Ureter (tissue), 1 donor: ENCODE data around the gene P4HB. TPM values are rescaled to one million over a fixed set of nuclear protein-coding genes. Genes with fewer than 3 reads are reported as not detected.
A peak's percentile ranks its signal among the peaks of the same experiment; 100 is the strongest.

ENCODE experiments used
- DNase-seq: peaks from one replicate; pipeline ENCODE4 v3.0.0-alpha.2; 2020; ENCODE audit warnings: low spot score
- total RNA-seq: library from RNA; stranded (reverse); gene quantifications from one replicate; pipeline ENCODE4 v1.2.4, GENCODE V29; 2023
- donor health status: DM: yes; HTN: yes; CAD: no.

Gene P4HB
- total RNA-seq, 1 donor from 2014 or later: 665 TPM

GRCh38 chr17:81831563-81831956 lies 28.8 kb downstream of the P4HB start:
- DNase-seq: no peak

- no peak for DNase-seq
Measured at GRCh38 chr17:81829858-81830257, 30.5 kb downstream of the P4HB start.

GRCh38 chr17:81828656-81829055 lies 31.7 kb downstream of the P4HB start:
- no peak for DNase-seq

DNA sequence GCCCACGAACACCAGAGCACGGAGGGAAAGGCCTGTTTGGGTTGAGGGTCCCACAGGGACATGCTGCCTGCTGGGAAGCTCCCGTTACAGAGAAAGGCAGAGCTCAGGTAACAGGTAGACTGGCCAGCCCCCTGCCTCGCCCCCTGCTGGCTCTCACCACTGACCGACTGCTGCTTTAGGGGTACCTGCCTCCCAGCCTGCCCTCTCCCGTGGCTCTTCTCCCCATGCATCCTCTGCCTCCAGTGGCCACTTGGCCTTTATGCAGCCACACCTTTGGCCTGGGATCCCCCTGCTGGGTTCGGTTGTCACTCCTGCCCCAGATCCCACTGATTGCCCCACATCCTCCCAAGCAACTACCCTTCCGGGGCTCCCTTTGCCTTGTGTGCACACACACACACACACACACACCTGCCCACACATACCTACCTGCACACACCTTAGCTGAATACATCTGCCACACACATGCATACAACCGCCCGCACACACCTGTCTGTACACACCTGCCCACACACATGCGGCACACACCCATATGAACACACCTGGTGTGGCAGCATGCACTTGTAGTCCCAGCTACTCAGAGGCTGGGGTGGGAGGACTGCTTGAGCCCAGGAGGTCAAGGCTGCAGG lies 34.4 kb downstream of the P4HB start:
- no peak for DNase-seq

- no peak for DNase-seq
Measured at GRCh38 chr17:81824595-81824994, 35.7 kb downstream of the P4HB start.

GRCh38 chr17:81823820-81824550 lies 36.4 kb downstream of the P4HB start:
- no peak for DNase-seq

GRCh38 chr17:81822996-81823819 lies 37.1 kb downstream of the P4HB start:
- DNase-seq: no peak

- no peak for DNase-seq
Measured at GRCh38 chr17:81822312-81822637, 38.1 kb downstream of the P4HB start.

DNA sequence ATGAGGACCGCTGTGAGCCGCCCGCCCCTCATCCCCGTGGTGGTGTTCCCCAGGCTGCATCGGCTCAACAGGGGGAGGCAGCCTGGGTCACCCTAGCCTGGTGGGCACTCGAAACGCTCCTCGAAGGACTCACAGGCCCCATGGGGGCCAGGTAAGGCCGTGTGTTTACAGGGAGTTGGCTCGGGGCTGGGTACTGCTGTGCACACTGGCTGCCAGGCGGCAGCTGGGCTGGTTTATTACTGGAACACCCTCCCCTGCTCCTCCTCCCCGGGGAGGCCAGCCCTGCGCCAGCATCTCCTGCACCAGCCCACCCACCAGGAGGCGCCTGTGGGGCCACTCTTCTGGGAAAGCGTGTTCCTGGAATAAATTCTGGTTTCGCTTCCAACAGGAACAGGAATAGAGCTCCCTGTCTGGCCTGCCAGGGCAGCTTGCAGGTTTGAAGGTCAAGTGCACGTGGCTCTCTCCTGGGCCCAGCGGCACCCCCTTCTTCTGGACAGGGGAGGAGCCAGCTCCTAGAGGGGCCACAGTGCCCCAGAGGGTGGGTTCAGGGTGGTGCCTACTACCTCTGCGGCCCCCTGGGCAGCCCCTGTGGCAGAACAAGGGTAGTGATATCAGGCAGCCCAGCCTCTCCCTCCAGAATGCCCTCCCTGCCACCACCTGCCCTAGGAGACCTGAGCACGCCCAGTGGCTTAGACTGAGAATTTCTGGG lies 38.6 kb downstream of the P4HB start:
- DNase-seq: peak; percentile 87

GRCh38 chr17:81821147-81821546 lies 39.2 kb downstream of the P4HB start:
- no peak for DNase-seq

DNA sequence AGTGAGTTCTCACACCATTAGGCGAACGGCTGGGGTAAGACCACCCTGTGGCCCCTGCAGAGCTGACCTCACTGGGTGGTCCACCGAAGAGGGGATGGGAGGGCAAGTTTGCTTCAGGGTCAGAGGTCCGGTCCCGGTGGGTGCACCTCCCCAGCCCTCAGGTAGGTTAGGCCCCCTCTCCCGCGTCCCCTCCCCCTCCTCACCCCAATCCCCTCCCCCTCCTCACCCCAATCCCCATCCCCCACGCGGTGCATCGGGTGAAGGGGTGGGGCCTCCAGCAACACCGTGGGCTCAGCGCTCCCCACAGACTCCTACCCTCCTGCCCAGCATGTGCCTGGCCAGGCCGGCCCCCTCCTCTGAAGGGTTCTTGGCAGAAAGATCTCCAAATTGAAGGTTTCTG lies 40.6 kb downstream of the P4HB start:
- no peak for DNase-seq

DNA sequence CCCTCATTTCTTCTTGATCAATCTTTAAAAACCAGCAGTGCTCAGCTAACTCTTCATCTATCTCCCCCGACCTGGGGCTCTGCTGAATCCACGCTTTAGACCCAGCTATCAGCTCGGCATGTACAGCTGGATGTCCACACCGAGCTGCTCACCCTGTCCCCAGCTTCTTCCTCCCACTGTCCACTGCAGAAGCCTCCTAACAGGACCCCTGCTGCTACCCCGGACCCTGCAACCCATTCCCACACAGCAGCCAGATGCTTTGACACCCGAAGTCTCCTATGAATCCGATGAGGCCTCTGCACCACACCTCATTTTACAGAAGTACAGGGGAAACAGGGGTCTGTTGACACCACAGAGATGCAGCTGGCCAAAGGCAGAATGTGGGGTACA lies 42.6 kb downstream of the P4HB start:
- DNase-seq: no peak

DNA sequence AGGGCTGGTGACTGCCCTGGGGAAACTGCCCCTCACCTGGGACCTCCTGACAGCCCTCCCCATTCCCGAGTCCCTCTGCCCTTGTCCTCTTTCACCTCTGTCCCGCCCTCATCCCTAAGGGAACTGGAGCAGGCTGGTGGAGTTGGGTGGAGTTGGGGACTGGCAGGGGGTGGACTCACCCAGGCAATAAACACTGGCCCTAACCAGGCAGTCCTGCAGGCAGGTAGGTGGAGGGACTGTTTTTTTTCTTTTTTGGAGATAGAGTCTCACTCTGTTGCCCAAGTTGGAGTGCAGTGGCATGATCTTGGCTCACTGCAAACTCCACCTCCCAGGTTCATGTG lies 44.7 kb downstream of the P4HB start:
- no peak for DNase-seq

DNA sequence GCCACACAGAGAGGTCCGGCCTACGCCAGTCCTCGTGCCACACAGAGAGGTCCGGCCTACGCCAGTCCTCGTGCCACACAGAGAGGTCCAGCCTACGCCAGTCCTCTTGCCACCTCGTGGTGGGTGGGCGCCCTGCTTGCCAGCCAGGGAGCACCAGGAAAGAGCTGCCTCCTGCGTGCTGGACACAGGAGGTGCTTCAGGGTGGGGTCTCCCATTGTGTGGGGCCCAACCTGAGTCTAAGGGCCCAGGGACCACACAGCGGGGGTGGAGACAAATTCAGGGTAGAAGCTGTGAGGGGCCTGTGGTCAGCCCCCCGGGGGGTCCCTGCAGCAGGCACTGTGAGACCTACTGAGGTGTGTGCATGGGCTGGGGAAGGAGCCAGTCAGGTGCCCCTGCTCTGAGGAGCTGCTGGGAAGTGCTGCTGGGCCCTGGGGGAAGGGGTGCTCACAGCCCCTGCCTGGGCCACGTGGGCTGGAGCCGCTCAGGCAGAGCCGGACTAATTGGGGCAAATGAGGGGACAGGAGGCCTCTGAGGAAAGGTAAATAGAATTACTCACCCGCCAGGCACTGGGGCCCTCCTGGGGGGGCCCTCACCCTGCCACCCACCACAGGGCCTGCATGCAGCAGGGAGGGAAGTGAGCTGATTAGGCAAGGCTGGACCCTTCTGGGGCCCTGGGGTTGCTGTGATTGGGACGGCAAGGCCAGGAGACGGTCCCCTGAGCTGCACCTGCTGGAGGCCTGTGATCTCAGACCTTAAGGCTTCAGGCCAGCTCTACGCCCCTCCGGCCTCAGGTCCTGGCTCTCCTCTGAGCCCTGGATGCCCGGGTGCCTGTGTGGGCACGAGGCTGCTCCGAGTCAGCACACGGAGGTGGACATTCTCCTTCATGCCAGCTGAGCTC lies 45.3 kb downstream of the P4HB start:
- DNase-seq: no peak

DNA sequence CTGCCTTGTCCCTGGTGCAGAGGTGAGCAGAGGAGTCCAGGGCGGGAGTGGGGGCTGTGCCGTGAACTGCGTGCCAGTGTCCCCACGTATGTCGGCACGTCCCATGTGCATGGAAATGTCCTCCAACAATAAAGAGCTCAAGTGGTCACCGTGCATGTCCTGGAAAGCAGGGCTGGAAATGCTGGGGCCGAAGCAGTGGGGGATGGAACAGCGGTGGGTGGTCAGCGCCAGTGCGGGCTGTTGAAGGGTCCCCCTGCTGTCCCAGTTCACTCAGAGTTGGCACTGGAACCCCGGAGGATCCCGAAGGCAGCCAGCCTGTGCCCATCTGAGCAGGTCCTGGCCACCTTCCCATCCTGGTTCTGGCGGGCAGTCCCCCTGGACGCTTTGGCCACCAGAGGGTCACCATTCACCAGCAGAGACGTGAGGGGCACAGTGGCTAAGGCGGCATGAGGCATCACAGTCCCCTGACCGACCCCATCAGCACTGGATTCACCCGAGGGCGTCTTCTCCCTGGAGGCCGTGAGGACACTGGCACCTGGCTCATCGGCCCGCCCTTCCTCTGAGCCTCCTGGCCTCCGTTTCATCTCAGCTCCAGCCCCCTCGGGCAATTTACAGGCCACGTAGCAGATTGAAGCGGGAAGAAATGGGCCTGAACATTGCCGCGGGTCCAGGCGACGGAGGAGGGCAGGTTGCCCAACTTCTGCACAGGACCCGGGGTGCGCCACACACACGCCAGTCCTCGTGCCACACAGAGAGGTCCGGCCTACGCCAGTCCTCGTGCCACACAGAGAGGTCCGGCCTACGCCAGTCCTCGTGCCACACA lies 46.3 kb downstream of the P4HB start:
- no peak for DNase-seq

DNA sequence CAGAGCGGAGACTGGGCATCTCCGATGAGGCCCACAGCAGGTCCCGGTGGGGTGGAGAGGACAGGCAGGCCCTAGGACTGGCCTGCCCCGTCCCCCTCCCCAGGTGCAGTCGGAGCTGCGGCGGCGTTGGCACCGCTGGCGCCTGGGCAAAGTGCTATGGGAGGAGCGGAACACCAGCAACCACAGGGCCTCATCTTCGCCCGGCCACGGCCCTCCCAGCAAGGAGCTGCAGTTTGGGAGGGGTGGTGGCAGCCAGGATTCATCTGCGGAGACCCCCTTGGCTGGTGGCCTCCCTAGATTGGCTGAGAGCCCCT lies 47.0 kb downstream of the P4HB start:
- no peak for DNase-seq

GRCh38 chr17:81812571-81813370 lies 47.6 kb downstream of the P4HB start:
- no peak for DNase-seq

GRCh38 chr17:81811705-81812570 lies 48.4 kb downstream of the P4HB start:
- no peak for DNase-seq
